Loucy (cell line): ENCODE measurements around the gene MMRN2.

Experiments
- H2AFZ ChIP-seq: fragments of 200-600 bp; sonication (generic); 2 replicates; pipeline ENCODE4 v1.6.0; 2016; ENCODE audit warnings: antibody characterized with exemption, mild to moderate bottlenecking, low read length, moderate library complexity
- H3F3A ChIP-seq: fragments of 200-600 bp; 2 replicates; pipeline ENCODE4 v1.6.0; 2016; ENCODE audit warnings: antibody characterized with exemption, low read depth, mild to moderate bottlenecking
- H3K27me3 ChIP-seq: fragments of 200-600 bp; sonication (generic); 2 replicates; pipeline ENCODE4 v1.6.1; 2014; ENCODE audit warnings: low read length, mild to moderate bottlenecking; ENCODE audit not compliant: insufficient read depth, poor library complexity, severe bottlenecking
- H3K36me3 ChIP-seq: fragments of 200-600 bp; sonication (generic); 2 replicates; pipeline ENCODE4 v1.6.1; 2016; ENCODE audit warnings: low read length; ENCODE audit not compliant: insufficient read depth
- H3K4me1 ChIP-seq: fragments of 200-600 bp; sonication (generic); 2 replicates; pipeline ENCODE4 v1.5.1; 2014; ENCODE audit warnings: low read length, mild to moderate bottlenecking; ENCODE audit not compliant: insufficient read depth, poor library complexity, severe bottlenecking
- H3K4me2 ChIP-seq: fragments of 200-600 bp; sonication (generic); 2 replicates; pipeline ENCODE4 v1.6.0; 2014; ENCODE audit warnings: antibody characterized with exemption, low read length, low read depth, mild to moderate bottlenecking; ENCODE audit not compliant: poor library complexity, severe bottlenecking
- H3K4me3 ChIP-seq: fragments of 200-600 bp; sonication (generic); 2 replicates; pipeline ENCODE4 v1.5.1; 2014; ENCODE audit warnings: low read length, mild to moderate bottlenecking, mixed read lengths; ENCODE audit not compliant: poor library complexity, severe bottlenecking
- H3K79me2 ChIP-seq: fragments of 200-600 bp; sonication (generic); 2 replicates; pipeline ENCODE4 v1.6.1; 2014; ENCODE audit warnings: low read length; ENCODE audit not compliant: insufficient read depth
- H3K9ac ChIP-seq: fragments of 200-600 bp; sonication (generic); 2 replicates; pipeline ENCODE4 v1.6.0; 2014; ENCODE audit warnings: mild to moderate bottlenecking, low read depth, low read length, moderate library complexity; ENCODE audit not compliant: poor library complexity, severe bottlenecking
- H3K9me2 ChIP-seq: fragments of 200-600 bp; sonication (generic); replicated peaks from 2 replicates; pipeline ENCODE4 v1.6.1; 2016; ENCODE audit warnings: low read depth, low read length, mixed read lengths
- H3K9me3 ChIP-seq: fragments of 200-600 bp; sonication (generic); 2 replicates; pipeline ENCODE4 v1.6.1; 2014; ENCODE audit warnings: mild to moderate bottlenecking, antibody characterized with exemption, low read length, low read depth; ENCODE audit not compliant: insufficient read depth
- H4K20me1 ChIP-seq: fragments of 200-600 bp; sonication (generic); 2 replicates; pipeline ENCODE4 v1.6.0; 2014; ENCODE audit warnings: antibody characterized with exemption, low read length, mild to moderate bottlenecking; ENCODE audit not compliant: insufficient read depth, poor library complexity, severe bottlenecking
- CTCF ChIP-seq: fragments of 200-600 bp; sonication (generic); conservative IDR thresholded peaks from 2 replicates; pipeline ENCODE4 v1.5.1; 2014; ENCODE audit warnings: mild to moderate bottlenecking, antibody characterized with exemption, low read length
- EZH2phosphoT487 ChIP-seq: fragments of 200-600 bp; IDR thresholded peaks from 2 replicates; pipeline ENCODE4 v1.6.1; 2018; ENCODE audit warnings: antibody characterized with exemption, mild to moderate bottlenecking, moderate library complexity, borderline replicate concordance

Gene MMRN2

GRCh38 chr10:86904600-86904999 is 52.8 kb downstream of the MMRN2 start:
- Histone ChIP-seq H3K9me3 (no peaks in the 10 kb centered on the region), H3F3A (no peaks in the 10 kb centered on the region), H4K20me1 (no peaks in the 10 kb centered on the region), H3K4me2 (no peak overlapping the region), H3K9ac (no peak overlapping the region), H3K9me2 (no peaks in the 10 kb centered on the region), H3K79me2 (no peaks in the 10 kb centered on the region), H3K4me3 (no peak overlapping the region), H3K4me1 (no peaks in the 10 kb centered on the region), H3K27me3 (no peaks in the 10 kb centered on the region), H3K36me3 (no peaks in the 10 kb centered on the region), H2AFZ (no peak overlapping the region)
- TF ChIP-seq EZH2phosphoT487 (no peak), CTCF (no peak)

GRCh38 chr10:86900955-86901354 is 56.5 kb downstream of the MMRN2 start:
- H3K79me2 ChIP-seq: no peaks in the 10 kb centered on the region
- no peak overlapping the region for H3K4me2 ChIP-seq
- H3K9me3 ChIP-seq: no peaks in the 10 kb centered on the region
- no peaks in the 10 kb centered on the region for H3K4me1 ChIP-seq
- H3F3A ChIP-seq: no peaks in the 10 kb centered on the region
- H3K4me3 ChIP-seq: no peak overlapping the region
- no peak overlapping the region for H3K9ac ChIP-seq
- H3K36me3 ChIP-seq: no peaks in the 10 kb centered on the region
- TF ChIP-seq EZH2phosphoT487 (no peak), CTCF (no peak)
- H3K9me2 ChIP-seq: no peaks in the 10 kb centered on the region
- no peaks in the 10 kb centered on the region for H4K20me1 ChIP-seq
- no peaks in the 10 kb centered on the region for H3K27me3 ChIP-seq
- H2AFZ ChIP-seq: no peak overlapping the region

GRCh38 chr10:86899670-86900276 is 57.6 kb downstream of the MMRN2 start:
- no peaks in the 10 kb centered on the region for H3K79me2 ChIP-seq
- H3K4me3 ChIP-seq: no peak overlapping the region
- no peaks in the 10 kb centered on the region for H3K36me3 ChIP-seq
- 0 out of 2 replicates have a peak overlapping the region, but pooled peaks have one; percentile 1 for H2AFZ ChIP-seq
- no peaks in the 10 kb centered on the region for H3K9me3 ChIP-seq
- no peaks in the 10 kb centered on the region for H3K27me3 ChIP-seq
- H3K4me1 ChIP-seq: no peaks in the 10 kb centered on the region
- peak; percentile 82 for TF ChIP-seq CTCF
- no peak for TF ChIP-seq EZH2phosphoT487
- H3K9ac ChIP-seq: no peak overlapping the region
- H3K9me2 ChIP-seq: no peaks in the 10 kb centered on the region
- H4K20me1 ChIP-seq: no peaks in the 10 kb centered on the region
- no peaks in the 10 kb centered on the region for H3F3A ChIP-seq
- no peak overlapping the region for H3K4me2 ChIP-seq
